AG04449 (cell line): ENCODE results near the gene ZNF419.
A peak's percentile ranks its signal among the peaks of the same experiment; 100 is the strongest.
"Not testable (repeated sequence)": the region's sequence is repeated elsewhere in the genome, so short reads cannot be mapped to it uniquely, and the experiment has no call there.

Experiments
- CTCF ChIA-PET: fragments of 350-600 bp; formaldehyde crosslinking; extraction: SDS; loops from one replicate; lab custom pipeline; 2021; ENCODE audit warnings: antibody characterized with exemption; lab: Yijun Ruan, JAX
- POLR2A ChIA-PET: fragments of 400-600, 350-600 bp; formaldehyde crosslinking; extraction: SDS; loops from one replicate; lab custom pipeline; 2020; ENCODE audit warnings: antibody characterized with exemption, inconsistent platforms; lab: Yijun Ruan, JAX
- DNase-seq: peaks from one replicate; pipeline ENCODE4 v3.0.0-alpha.2; 2010; ENCODE audit warnings: low read depth, low spot score
- H3K4me3 ChIP-seq: 2 replicates; pipeline ENCODE4 v1.5.1; 2011; ENCODE audit warnings: low read depth, mild to moderate bottlenecking, control low read depth, low read length
- CTCF ChIP-seq: IDR thresholded peaks from one replicate; pipeline ENCODE4 v1.5.1; 2011; ENCODE audit warnings: mild to moderate bottlenecking, moderate library complexity, low read length, control low read depth, inconsistent platforms; ENCODE audit not compliant: insufficient read depth; ENCODE audit errors: missing control alignments

Gene ZNF419

GRCh38 chr19:57506163-57506562 lies 18.6 kb downstream of the ZNF419 start:
- CTCF ChIA-PET, result no interaction called here
- TF ChIP-seq CTCF, result no peak
- DNase-seq, result no peak
- H3K4me3 ChIP-seq, result no peak overlapping the region
- POLR2A ChIA-PET, result no interaction called here

GRCh38 chr19:57511484-57511883 lies 23.9 kb downstream of the ZNF419 start:
- no peak for TF ChIP-seq CTCF
- CTCF ChIA-PET, result no interaction called here
- H3K4me3 ChIP-seq, result no peak overlapping the region
- no peak for DNase-seq
- POLR2A ChIA-PET, result no interaction called here

GRCh38 chr19:57512845-57513244 lies 25.3 kb downstream of the ZNF419 start:
- CTCF ChIA-PET, result no interaction called here

GRCh38 chr19:57515255-57515654 lies 27.7 kb downstream of the ZNF419 start:
- DNase-seq, result no peak
- no peak for TF ChIP-seq CTCF
- POLR2A ChIA-PET, result no interaction called here
- CTCF ChIA-PET, result no interaction called here
- no peak overlapping the region for H3K4me3 ChIP-seq

More at GRCh38 chr19:57512845-57513244, 25.3 kb downstream of the ZNF419 start:
- POLR2A ChIA-PET, result no interaction called here
- TF ChIP-seq CTCF, result no peak
- no peak overlapping the region for H3K4me3 ChIP-seq
- no peak for DNase-seq

- POLR2A ChIA-PET, CTCF ChIA-PET, H3K4me3 ChIP-seq, DNase-seq: not testable (repeated sequence)
Observed at GRCh38 chr19:57518021-57518420, 30.5 kb downstream of the ZNF419 start.

- CTCF ChIA-PET, result interaction anchor here (1.0 kb wide), 1 partner anchor 9 kb away, joined by 3 read pairs; no protein-coding TSS in a partner anchor
- DNase-seq, result peak; percentile 31
- no peak for TF ChIP-seq CTCF
- POLR2A ChIA-PET, result no interaction called here
- peak within 1 kb of the TSS; percentile 98 for H3K4me3 ChIP-seq
Observed at GRCh38 chr19:57527136-57527881, 39.8 kb downstream of the ZNF419 start, which contains the start of gene ZNF549. Gene ZNF549 (plus strand): TSS chr19:57527356. CDS start chr19:57527574, 218 bp downstream.
